Memory B cell (primary cell): ENCODE measurements around the gene RPS25.
"Not testable (repeated sequence)": the region's sequence is repeated elsewhere in the genome, so short reads cannot be mapped to it uniquely, and the experiment has no call there.

Source experiments
- ATAC-seq: fragments of 150-1000 bp; cut with Tn5 transposase; 2 replicates; pipeline ENCODE4 v1.10.0; 2021; ENCODE audit warnings: low read depth, mild to moderate bottlenecking, moderate library complexity
- DNase-seq, 2 donors: peaks; one replicate each; pipeline ENCODE4 v3.0.0; 2022; ENCODE audit warnings: low spot score in 2 of 2
- H3K27ac Mint-ChIP-seq: one replicate; pipeline ENCODE4 v1.8.0; 2022; ENCODE audit warnings: mild to moderate bottlenecking, moderate library complexity, mixed read lengths
- H3K27me3 Mint-ChIP-seq: one replicate; pipeline ENCODE4 v1.8.0; 2022; ENCODE audit warnings: mixed read lengths
- H3K36me3 Mint-ChIP-seq: one replicate; pipeline ENCODE4 v1.8.0; 2022; ENCODE audit warnings: mild to moderate bottlenecking, mixed read lengths
- H3K4me1 Mint-ChIP-seq: one replicate; pipeline ENCODE4 v1.8.0; 2022; ENCODE audit warnings: mixed read lengths
- H3K4me3 Mint-ChIP-seq: one replicate; pipeline ENCODE4 v1.8.0; 2022; ENCODE audit warnings: mild to moderate bottlenecking, moderate library complexity, mixed read lengths
- H3K9me3 Mint-ChIP-seq: one replicate; pipeline ENCODE4 v1.8.0; 2022; ENCODE audit warnings: mixed read lengths

Gene RPS25

DNA sequence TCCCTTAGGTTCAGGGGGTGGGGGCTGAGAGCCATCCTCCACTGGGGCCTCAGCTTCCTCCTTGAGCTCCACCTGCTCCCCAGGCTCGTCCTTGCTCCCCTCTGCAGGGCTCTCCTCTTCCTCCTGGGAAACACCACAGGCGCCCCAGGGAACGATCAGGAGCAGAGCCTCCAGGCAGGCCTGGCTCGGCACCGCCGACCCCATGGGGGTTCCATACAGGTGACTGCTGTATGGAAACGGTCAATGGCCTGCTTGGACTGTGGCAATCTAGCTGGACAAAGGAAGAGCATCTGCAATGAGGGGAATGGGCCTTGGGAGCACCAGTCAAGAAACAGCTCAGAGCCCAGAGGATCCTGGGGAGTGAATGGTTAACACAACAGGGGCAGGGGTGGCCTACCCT, 30.9 kb upstream of the RPS25 start:
- Mint-ChIP-seq H3K36me3 (peaks cover 43% of the 10 kb centered on the region), H3K27me3 (no peaks in the 10 kb centered on the region), H3K9me3 (no peaks in the 10 kb centered on the region), H3K27ac (no peak overlapping the region), H3K4me1 (peaks cover 12% of the 10 kb centered on the region), H3K4me3 (no peak overlapping the region)
- ATAC-seq, result no peak
- DNase-seq, result no peak

DNA sequence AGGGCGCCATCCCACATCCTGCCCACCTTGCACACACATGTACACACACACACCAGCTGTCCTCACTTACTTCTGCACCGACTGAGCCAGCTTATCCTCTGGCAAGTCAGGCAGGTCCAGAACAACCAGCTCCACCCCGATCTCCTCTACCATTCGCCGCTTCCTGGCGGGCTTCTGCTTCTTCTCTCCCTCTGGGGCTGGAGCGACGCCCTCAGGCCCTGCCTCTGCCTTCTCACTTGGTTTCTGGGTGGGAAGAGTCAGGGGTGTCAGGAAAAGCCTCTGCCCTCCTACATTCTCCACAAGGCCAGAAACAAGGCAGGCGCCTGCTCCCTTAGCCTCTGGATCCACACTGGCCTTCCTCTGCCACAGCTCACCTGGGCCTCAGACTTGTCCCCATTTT, 30.5 kb upstream of the RPS25 start:
- ATAC-seq (no peak), DNase-seq (no peak)
- no peaks in the 10 kb centered on the region for H3K9me3 Mint-ChIP-seq
- H3K36me3 Mint-ChIP-seq, result peaks cover 43% of the 10 kb centered on the region
- H3K4me1 Mint-ChIP-seq, result peaks cover 12% of the 10 kb centered on the region
- no peak overlapping the region for H3K27ac Mint-ChIP-seq
- H3K4me3 Mint-ChIP-seq, result no peak overlapping the region
- no peaks in the 10 kb centered on the region for H3K27me3 Mint-ChIP-seq

DNA sequence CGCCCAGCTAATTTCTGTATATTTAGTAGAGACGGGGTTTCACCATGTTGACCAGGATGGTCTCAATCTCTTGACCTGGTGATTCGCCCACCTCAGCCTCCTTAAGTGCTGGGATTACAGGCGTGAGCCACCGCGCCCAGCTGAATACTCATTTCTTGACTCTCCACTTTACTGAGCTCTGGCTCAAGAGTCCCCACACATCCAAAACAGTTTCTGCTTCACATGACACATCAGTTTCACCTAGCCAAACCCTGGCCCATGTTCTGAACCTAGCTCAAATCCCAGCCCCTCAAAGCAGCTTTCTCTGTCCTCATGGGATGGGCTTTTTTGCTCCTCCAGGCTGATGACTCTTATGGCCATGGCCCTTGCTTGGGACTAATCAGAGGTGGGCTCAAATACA, 29.1 kb upstream of the RPS25 start:
- no peak overlapping the region for H3K27ac Mint-ChIP-seq
- H3K36me3 Mint-ChIP-seq, result peaks cover 33% of the 10 kb centered on the region
- H3K4me3 Mint-ChIP-seq, result no peak overlapping the region
- no peak for DNase-seq
- no peak for ATAC-seq
- no peaks in the 10 kb centered on the region for H3K27me3 Mint-ChIP-seq
- H3K4me1 Mint-ChIP-seq, result peaks cover 7% of the 10 kb centered on the region
- no peaks in the 10 kb centered on the region for H3K9me3 Mint-ChIP-seq

DNA sequence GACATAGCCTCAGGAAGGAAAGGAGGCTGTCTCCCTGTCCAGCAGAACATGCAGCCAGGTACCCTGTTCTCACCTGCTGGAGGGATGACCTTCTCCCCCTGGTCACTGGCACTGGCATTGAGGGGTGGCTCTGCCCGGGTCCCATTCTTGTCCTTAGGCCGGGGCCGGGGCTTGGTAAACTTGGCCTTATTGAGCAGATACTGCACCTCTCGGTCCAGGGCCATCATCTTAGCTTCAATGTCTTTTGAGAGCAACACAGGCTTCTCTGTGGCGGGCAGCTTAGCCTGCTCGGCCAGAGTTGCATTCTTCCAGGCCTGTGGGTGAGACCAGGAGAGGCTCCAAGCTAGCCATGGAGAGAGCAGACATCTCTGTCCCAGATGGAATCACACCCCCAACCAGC, 28.3 kb upstream of the RPS25 start:
- Mint-ChIP-seq H3K4me3 (no peak overlapping the region), H3K36me3 (peaks cover 33% of the 10 kb centered on the region), H3K27me3 (no peaks in the 10 kb centered on the region), H3K9me3 (no peaks in the 10 kb centered on the region), H3K4me1 (peaks cover 3% of the 10 kb centered on the region), H3K27ac (no peak overlapping the region)
- DNase-seq (no peak), ATAC-seq (no peak)

DNA sequence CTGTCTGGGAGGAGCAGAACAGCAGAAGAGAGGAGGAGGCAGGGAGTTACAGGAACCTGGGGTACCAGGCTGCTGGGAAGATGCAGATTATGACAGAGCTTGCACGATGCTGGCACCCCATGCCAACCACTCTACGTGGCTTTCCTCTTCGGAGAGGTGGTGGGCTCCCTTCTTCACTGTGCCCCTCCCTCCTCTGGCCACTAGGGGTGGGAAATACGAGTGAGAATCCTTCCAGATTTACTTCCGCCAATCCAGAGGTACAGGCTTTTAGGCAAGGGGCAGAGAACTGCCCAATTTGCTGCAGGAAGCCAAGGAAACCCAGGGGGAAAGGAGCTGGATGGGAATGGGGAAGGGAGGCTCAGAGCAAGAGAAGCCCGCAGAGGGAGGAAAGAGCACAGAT, 26.6 kb upstream of the RPS25 start:
- peaks cover 26% of the 10 kb centered on the region for H3K36me3 Mint-ChIP-seq
- DNase-seq, result no peak
- ATAC-seq, result no peak
- no peak overlapping the region for H3K4me3 Mint-ChIP-seq
- no peaks in the 10 kb centered on the region for H3K27me3 Mint-ChIP-seq
- no peak overlapping the region for H3K27ac Mint-ChIP-seq
- no peaks in the 10 kb centered on the region for H3K9me3 Mint-ChIP-seq
- no peaks in the 10 kb centered on the region for H3K4me1 Mint-ChIP-seq

- H3K4me1 Mint-ChIP-seq, result peaks cover 3% of the 10 kb centered on the region
- H3K27me3 Mint-ChIP-seq, result no peaks in the 10 kb centered on the region
- H3K27ac Mint-ChIP-seq, result no peak overlapping the region
- peaks cover 13% of the 10 kb centered on the region for H3K36me3 Mint-ChIP-seq
- DNase-seq (no peak), ATAC-seq (no peak)
- H3K4me3 Mint-ChIP-seq, result no peak overlapping the region
- no peaks in the 10 kb centered on the region for H3K9me3 Mint-ChIP-seq
These were observed 24.8 kb upstream of the RPS25 start for GRCh38 chr11:119042927-119043326.

- Mint-ChIP-seq H3K9me3 (no peaks in the 10 kb centered on the region), H3K27me3 (no peaks in the 10 kb centered on the region), H3K36me3 (peaks cover 8% of the 10 kb centered on the region), H3K4me1 (peaks cover 3% of the 10 kb centered on the region), H3K4me3 (no peak overlapping the region), H3K27ac (no peak overlapping the region)
- ATAC-seq, result no peak
- DNase-seq, result no peak
These were observed 23.8 kb upstream of the RPS25 start for GRCh38 chr11:119041821-119042514.

GRCh38 chr11:119039471-119039870, 21.3 kb upstream of the RPS25 start:
- not testable (repeated sequence) for ATAC-seq, DNase-seq, H3K36me3 Mint-ChIP-seq, H3K9me3 Mint-ChIP-seq, H3K27ac Mint-ChIP-seq, H3K4me3 Mint-ChIP-seq, H3K27me3 Mint-ChIP-seq, H3K4me1 Mint-ChIP-seq

GRCh38 chr11:119038884-119039283, 20.7 kb upstream of the RPS25 start:
- Mint-ChIP-seq H3K36me3 (no peaks in the 10 kb centered on the region), H3K27me3 (no peaks in the 10 kb centered on the region), H3K4me1 (peaks cover 3% of the 10 kb centered on the region), H3K27ac (no peak overlapping the region), H3K9me3 (no peaks in the 10 kb centered on the region), H3K4me3 (no peak overlapping the region)
- no peak for ATAC-seq
- DNase-seq, result no peak

GRCh38 chr11:119034813-119035212, 16.7 kb upstream of the RPS25 start:
- no peaks in the 10 kb centered on the region for H3K27me3 Mint-ChIP-seq
- ATAC-seq, result no peak
- H3K27ac Mint-ChIP-seq, result no peak overlapping the region
- peaks cover 4% of the 10 kb centered on the region for H3K4me1 Mint-ChIP-seq
- H3K9me3 Mint-ChIP-seq, result no peaks in the 10 kb centered on the region
- H3K4me3 Mint-ChIP-seq, result no peak overlapping the region
- no peaks in the 10 kb centered on the region for H3K36me3 Mint-ChIP-seq
- no peak for DNase-seq

DNA sequence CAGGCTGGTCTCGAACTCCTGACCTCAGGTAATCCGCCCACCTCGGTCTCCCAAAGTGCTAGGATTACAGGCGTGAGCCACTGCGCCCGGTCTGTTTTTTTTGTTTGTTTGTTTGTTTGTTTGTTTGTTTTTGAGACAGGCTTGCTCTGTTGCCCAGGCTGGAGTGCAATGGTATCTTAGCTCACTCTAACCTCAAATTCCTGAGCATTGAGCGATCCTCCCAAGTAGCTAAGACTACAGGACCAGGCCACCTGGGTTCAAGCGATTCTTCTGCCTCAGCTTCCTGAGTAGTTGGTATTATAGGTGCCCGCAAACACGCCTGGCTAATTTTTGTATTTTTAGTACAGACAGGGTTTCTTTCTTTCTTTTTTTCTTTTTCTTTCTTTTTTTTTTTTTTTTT, 15.3 kb upstream of the RPS25 start:
- H3K4me1 Mint-ChIP-seq, result peaks cover 13% of the 10 kb centered on the region
- H3K9me3 Mint-ChIP-seq, H3K4me3 Mint-ChIP-seq, ATAC-seq, H3K36me3 Mint-ChIP-seq, DNase-seq, H3K27ac Mint-ChIP-seq, H3K27me3 Mint-ChIP-seq: not testable (repeated sequence)

DNA sequence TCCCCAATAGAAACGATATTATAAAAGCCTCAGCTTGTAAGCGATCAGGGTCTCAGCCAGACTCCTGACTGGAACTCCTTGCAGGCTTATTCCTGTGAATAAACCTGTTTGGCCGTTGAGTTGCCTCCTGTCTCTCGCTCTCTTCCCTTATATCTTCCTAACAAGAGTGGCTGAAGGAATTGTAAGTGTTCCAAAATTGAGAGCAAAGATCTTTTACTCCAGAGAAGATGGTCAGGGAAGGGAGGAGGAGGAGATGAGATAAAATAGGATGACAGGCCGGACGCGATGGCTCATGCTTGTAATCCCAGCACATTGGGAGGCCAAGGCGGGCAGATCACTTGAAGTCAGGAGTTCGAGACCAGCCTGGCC, 13.8 kb upstream of the RPS25 start:
- Mint-ChIP-seq H3K4me3 (no peak overlapping the region), H3K27me3 (no peaks in the 10 kb centered on the region), H3K9me3 (no peaks in the 10 kb centered on the region), H3K27ac (no peak overlapping the region), H3K36me3 (peaks cover 3% of the 10 kb centered on the region), H3K4me1 (peaks cover 17% of the 10 kb centered on the region)
- ATAC-seq, result no peak
- no peak for DNase-seq

- ATAC-seq, result peak; percentile 92
These were observed 12.3 kb upstream of the RPS25 start, which contains the start of gene SLC37A4 for GRCh38 chr11:119030329-119031047. TSS of gene SLC37A4 (minus strand) at chr11:119030877.

DNA sequence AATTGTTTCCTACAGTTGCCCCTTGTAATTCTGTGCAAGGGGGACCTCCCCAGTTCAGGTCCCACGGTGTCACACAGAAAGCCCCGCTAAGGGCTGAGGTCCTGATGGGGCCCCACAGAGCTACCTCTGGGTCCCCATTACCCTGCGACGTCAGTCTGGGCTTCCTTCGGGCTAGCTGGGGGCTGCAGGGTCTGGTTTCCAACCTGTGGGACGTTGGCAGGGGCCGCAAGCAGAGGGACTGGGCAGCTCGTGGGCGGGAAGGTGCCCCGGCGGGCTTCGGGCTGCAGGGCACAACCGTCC, 11.8 kb upstream of the RPS25 start:
- peak overlapping the region; percentile 85 for H3K4me3 Mint-ChIP-seq
- peaks cover 11% of the 10 kb centered on the region for H3K36me3 Mint-ChIP-seq
- DNase-seq, result no peak
- no peaks in the 10 kb centered on the region for H3K27me3 Mint-ChIP-seq
- H3K27ac Mint-ChIP-seq, result peak overlapping the region; percentile 14
- ATAC-seq, result no peak
- H3K4me1 Mint-ChIP-seq, result peaks cover 17% of the 10 kb centered on the region
- H3K9me3 Mint-ChIP-seq, result no peaks in the 10 kb centered on the region

More at GRCh38 chr11:119030329-119031047, 12.3 kb upstream of the RPS25 start, which contains the start of gene SLC37A4:
- Mint-ChIP-seq H3K4me1 (peaks cover 17% of the 10 kb centered on the region), H3K9me3 (no peaks in the 10 kb centered on the region), H3K27me3 (no peaks in the 10 kb centered on the region), H3K4me3 (peak within 1 kb of the TSS; percentile 85), H3K27ac (peak within 1 kb of the TSS; percentile 14), H3K36me3 (peaks cover 6% of the 10 kb centered on the region)
- peak; percentile 99 to 100 for DNase-seq
